HEK293T (cell line): ENCODE measurements around the gene BCHE.

Experiments used
- BHLHE40 ChIP-seq: fragments of 450-650 bp; IDR thresholded peaks from 2 replicates; pipeline ENCODE4 v1.6.1; 2016; ENCODE audit warnings: mild to moderate bottlenecking, moderate library complexity, borderline replicate concordance
- FOXK2 ChIP-seq: fragments of 450-650 bp; IDR thresholded peaks from 2 replicates; pipeline ENCODE4 v1.6.1; 2016; ENCODE audit warnings: mild to moderate bottlenecking

GRCh38 chr3:165846056-165846455 lies 8.8 kb upstream of the BCHE start:
- TF ChIP-seq BHLHE40 (no peak), FOXK2 (no peak)
